Smooth muscle cell (in vitro differentiated cells): ENCODE results near the gene GADD45GIP1. TPM values are rescaled to one million over a fixed set of nuclear protein-coding genes. Genes with fewer than 3 reads are reported as not detected.

ENCODE experiments used
- DNase-seq: peaks from one replicate; lab custom pipeline; 2025; ENCODE audit not compliant: unreplicated experiment; lab: John Stamatoyannopoulos, UW
- H2AFZ ChIP-seq: fragments of 200-600 bp; sonication (generic); 2 replicates; pipeline ENCODE4 v1.6.0; 2016; ENCODE audit warnings: antibody characterized with exemption, low read depth, mild to moderate bottlenecking
- H3F3A ChIP-seq: fragments of 200-600 bp; sonication (generic); 2 replicates; pipeline ENCODE4 v1.6.0; 2017; ENCODE audit warnings: antibody characterized with exemption, low read depth
- H3K27ac ChIP-seq: fragments of 200-600 bp; sonication (generic); 2 replicates; pipeline ENCODE4 v1.5.1; 2016; ENCODE audit warnings: low read depth, mild to moderate bottlenecking
- H3K27me3 ChIP-seq: fragments of 200-600 bp; sonication (generic); 2 replicates; pipeline ENCODE4 v1.6.1; 2016; ENCODE audit warnings: low read depth, mild to moderate bottlenecking
- H3K36me3 ChIP-seq: fragments of 200-600 bp; sonication (generic); 2 replicates; pipeline ENCODE4 v1.5.1; 2016; ENCODE audit warnings: low read depth
- H3K4me1 ChIP-seq: fragments of 200-600 bp; sonication (generic); 2 replicates; pipeline ENCODE4 v1.5.1; 2016; ENCODE audit warnings: low read depth
- H3K4me2 ChIP-seq: fragments of 200-600 bp; sonication (generic); 2 replicates; pipeline ENCODE4 v1.6.0; 2016; ENCODE audit warnings: mild to moderate bottlenecking
- H3K4me3 ChIP-seq: fragments of 200-600 bp; sonication (generic); 2 replicates; pipeline ENCODE4 v1.5.1; 2016; ENCODE audit warnings: mild to moderate bottlenecking
- H3K79me2 ChIP-seq: fragments of 200-600 bp; sonication (generic); 2 replicates; pipeline ENCODE4 v1.6.0; 2016; ENCODE audit warnings: low read depth, mild to moderate bottlenecking
- H3K9ac ChIP-seq: fragments of 200-600 bp; sonication (generic); 2 replicates; pipeline ENCODE4 v1.6.0; 2016; ENCODE audit warnings: low read depth
- H3K9me3 ChIP-seq: fragments of 200-600 bp; sonication (generic); replicated peaks from 2 replicates; pipeline ENCODE4 v1.5.1; 2016; ENCODE audit warnings: low read depth
- H4K20me1 ChIP-seq: fragments of 200-600 bp; sonication (generic); 2 replicates; pipeline ENCODE4 v1.6.0; 2016; ENCODE audit warnings: low read depth
- WGBS: methylation state at CpG from one replicate; pipeline ENCODE4 v1.1.7; 2016; ENCODE audit warnings: low lambda C conversion rate; 5-methylcytosine and 5-hydroxymethylcytosine counted together
- polyA plus RNA-seq: library from polyadenylated mRNA; unstranded; fragments of >200 nt; fragmentation: Nextera tagmentation; extraction: Ambion mirVana; gene quantifications from 2 replicates; pipeline ENCODE4 v1.2.1, GENCODE V29; 2016
- total RNA-seq: library from RNA; depleted of rRNA; stranded (reverse); fragments of >200 nt; gene quantifications from 2 replicates; pipeline ENCODE4 v1.2.3, GENCODE V29; 2014
- TF ChIP-seq, protein P1 (sequence below): fragments of 200-600 bp; sonication (generic); IDR thresholded peaks from 2 replicates; pipeline ENCODE4 v1.5.1; 2017; ENCODE audit warnings: borderline replicate concordance, mild to moderate bottlenecking, antibody characterized with exemption; ENCODE audit not compliant: insufficient read depth, poor library complexity, severe bottlenecking

The GADD45GIP1 gene
- total and polyA plus RNA-seq, 2 experiments from 2014 or later: 51.5 to 152 TPM

DNA sequence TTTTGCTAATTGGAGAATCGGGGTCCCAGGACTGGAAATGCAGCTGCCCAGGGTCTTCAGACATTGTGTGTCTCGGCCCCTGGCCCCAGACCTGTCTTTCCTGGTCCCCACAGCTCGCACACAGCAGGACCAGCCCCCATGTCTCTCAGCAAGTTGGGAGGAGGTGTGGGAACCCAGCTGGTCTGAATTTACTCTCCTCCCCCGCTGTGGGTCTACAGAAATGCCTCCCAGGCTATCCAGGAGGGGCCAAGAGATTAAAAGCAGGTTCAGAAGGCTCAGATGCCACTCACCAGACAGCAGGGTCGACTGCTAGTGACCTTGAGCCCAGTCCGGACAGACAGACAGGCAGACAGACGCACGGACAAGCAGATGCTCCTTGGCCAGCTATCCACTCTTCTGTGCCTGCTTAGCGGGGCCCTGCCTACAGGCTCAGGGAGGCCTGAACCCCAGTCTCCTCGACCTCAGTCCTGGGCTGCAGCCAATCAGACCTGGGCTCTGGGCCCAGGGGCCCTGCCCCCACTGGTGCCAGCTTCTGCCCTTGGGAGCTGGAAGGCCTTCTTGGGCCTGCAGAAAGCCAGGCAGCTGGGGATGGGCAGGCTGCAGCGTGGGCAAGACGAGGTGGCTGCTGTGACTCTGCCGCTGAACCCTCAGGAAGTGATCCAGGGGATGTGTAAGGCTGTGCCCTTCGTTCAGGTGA lies 12.4 kb upstream of the GADD45GIP1 start, which contains the start of gene DAND5:
Gene DAND5 (plus strand): TSS at position 285 of the 697 bp plus-strand sequence. CDS start 85 bp downstream, at position 370.
- Histone ChIP-seq H3K27ac (no peak within 1 kb of the TSS), H3F3A (no peaks in the 10 kb centered on the region), H3K4me1 (peaks cover 4% of the 10 kb centered on the region), H3K9me3 (no peaks in the 10 kb centered on the region), H3K36me3 (no peaks in the 10 kb centered on the region), H3K27me3 (no peaks in the 10 kb centered on the region), H3K79me2 (no peaks in the 10 kb centered on the region), H3K9ac (no peak within 1 kb of the TSS), H3K4me2 (no peak within 1 kb of the TSS), H3K4me3 (no peak within 1 kb of the TSS), H2AFZ (no peak within 1 kb of the TSS), H4K20me1 (no peaks in the 10 kb centered on the region)
- no peak for DNase-seq
- TF ChIP-seq, protein P1, sequence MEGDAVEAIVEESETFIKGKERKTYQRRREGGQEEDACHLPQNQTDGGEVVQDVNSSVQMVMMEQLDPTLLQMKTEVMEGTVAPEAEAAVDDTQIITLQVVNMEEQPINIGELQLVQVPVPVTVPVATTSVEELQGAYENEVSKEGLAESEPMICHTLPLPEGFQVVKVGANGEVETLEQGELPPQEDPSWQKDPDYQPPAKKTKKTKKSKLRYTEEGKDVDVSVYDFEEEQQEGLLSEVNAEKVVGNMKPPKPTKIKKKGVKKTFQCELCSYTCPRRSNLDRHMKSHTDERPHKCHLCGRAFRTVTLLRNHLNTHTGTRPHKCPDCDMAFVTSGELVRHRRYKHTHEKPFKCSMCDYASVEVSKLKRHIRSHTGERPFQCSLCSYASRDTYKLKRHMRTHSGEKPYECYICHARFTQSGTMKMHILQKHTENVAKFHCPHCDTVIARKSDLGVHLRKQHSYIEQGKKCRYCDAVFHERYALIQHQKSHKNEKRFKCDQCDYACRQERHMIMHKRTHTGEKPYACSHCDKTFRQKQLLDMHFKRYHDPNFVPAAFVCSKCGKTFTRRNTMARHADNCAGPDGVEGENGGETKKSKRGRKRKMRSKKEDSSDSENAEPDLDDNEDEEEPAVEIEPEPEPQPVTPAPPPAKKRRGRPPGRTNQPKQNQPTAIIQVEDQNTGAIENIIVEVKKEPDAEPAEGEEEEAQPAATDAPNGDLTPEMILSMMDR: no peak
- 78% methylated on average over 14 of the region's 14 CpGs for WGBS

DNA sequence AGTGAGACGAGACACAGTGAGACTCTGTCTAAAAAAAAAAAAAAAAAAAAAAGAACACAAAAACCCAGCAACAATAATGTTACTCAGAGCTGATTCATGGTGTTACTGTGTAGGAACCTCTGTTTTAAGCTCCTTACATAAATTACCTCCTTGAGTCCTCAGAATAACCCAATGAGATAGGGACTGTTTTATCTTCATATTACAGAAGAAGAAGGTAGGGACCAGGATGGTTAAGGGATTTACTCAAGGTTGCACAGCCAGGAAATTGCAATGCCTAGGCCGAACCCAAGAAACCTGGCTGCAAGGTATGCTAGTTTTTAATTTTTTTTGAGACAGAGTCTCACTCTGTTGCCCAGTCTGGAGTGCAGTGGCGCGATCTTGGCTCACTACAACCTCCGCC lies 10.9 kb upstream of the GADD45GIP1 start:
- H3K4me1 ChIP-seq: peaks cover 4% of the 10 kb centered on the region
- DNase-seq: no peak
- no peaks in the 10 kb centered on the region for H4K20me1 ChIP-seq
- H3K9me3 ChIP-seq: no peaks in the 10 kb centered on the region
- H2AFZ ChIP-seq: no peak overlapping the region
- H3K4me2 ChIP-seq: no peak overlapping the region
- 90% methylated on average over 5 of the region's 5 CpGs for WGBS
- no peaks in the 10 kb centered on the region for H3K79me2 ChIP-seq
- no peak overlapping the region for H3K4me3 ChIP-seq
- no peak overlapping the region for H3K9ac ChIP-seq
- TF ChIP-seq, protein P1: no peak
- H3K36me3 ChIP-seq: no peaks in the 10 kb centered on the region
- H3K27me3 ChIP-seq: no peaks in the 10 kb centered on the region
- H3F3A ChIP-seq: no peaks in the 10 kb centered on the region
- no peak overlapping the region for H3K27ac ChIP-seq

DNA sequence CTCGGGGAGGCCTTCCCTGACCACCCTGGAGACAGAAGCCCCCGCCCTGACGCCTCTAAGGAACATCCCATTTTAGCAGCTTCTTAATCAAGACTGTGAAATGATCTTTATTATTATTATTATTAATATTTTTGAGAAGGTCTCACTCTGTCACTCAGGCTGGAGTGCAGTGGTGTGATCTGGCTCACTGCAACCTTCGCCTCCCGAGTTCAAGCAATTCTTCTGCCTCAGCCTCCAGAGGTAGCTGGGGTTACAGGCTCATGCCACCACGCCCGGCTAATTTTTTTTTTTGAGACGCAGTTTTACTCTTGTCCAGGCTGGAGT lies 8.8 kb upstream of the GADD45GIP1 start:
- WGBS: 57% methylated on average over 8 of the region's 8 CpGs

More for the DNA sequence above, 8.8 kb upstream of the GADD45GIP1 start:
- Histone ChIP-seq H3K9me3 (no peaks in the 10 kb centered on the region), H3K79me2 (no peaks in the 10 kb centered on the region), H3K4me3 (peak overlapping the region; percentile 53), H3K36me3 (no peaks in the 10 kb centered on the region), H3K4me2 (peak overlapping the region; percentile 90), H2AFZ (peak overlapping the region; percentile 91), H3K27me3 (no peaks in the 10 kb centered on the region), H4K20me1 (no peaks in the 10 kb centered on the region), H3F3A (no peaks in the 10 kb centered on the region), H3K4me1 (peaks cover 4% of the 10 kb centered on the region), H3K27ac (no peak overlapping the region), H3K9ac (no peak overlapping the region)
- TF ChIP-seq, protein P1: no peak
- DNase-seq: no peak
